KMS-11 (cell line): Measurements from ENCODE around the gene AFF1.

Source experiments
- H2AFZ ChIP-seq: fragments of 200-600 bp; sonication (generic); 2 replicates; pipeline ENCODE4 v1.6.1; 2016; ENCODE audit warnings: antibody characterized with exemption, mixed run types, low read depth
- H3K27ac ChIP-seq: fragments of 200-600 bp; sonication (generic); 2 replicates; pipeline ENCODE4 v1.6.1; 2016; ENCODE audit warnings: mild to moderate bottlenecking, mixed run types
- H3K27me3 ChIP-seq: fragments of 200-600 bp; sonication (generic); 2 replicates; pipeline ENCODE4 v1.6.1; 2017; ENCODE audit warnings: mild to moderate bottlenecking, low read depth, mixed run types, moderate library complexity; ENCODE audit not compliant: insufficient read depth
- H3K36me3 ChIP-seq: fragments of 200-600 bp; sonication (generic); 2 replicates; pipeline ENCODE4 v1.6.1; 2017; ENCODE audit warnings: mild to moderate bottlenecking, mixed run types; ENCODE audit not compliant: insufficient read depth
- H3K4me1 ChIP-seq: fragments of 200-600 bp; sonication (generic); 2 replicates; pipeline ENCODE4 v1.6.1; 2016; ENCODE audit warnings: mild to moderate bottlenecking, low read depth, mixed run types; ENCODE audit not compliant: poor library complexity, severe bottlenecking
- H3K4me2 ChIP-seq: fragments of 200-600 bp; sonication (generic); 2 replicates; pipeline ENCODE4 v1.7.0; 2016; ENCODE audit warnings: mild to moderate bottlenecking, mixed run types
- H3K4me3 ChIP-seq: fragments of 200-600 bp; sonication (generic); IDR thresholded peaks from 2 replicates; pipeline ENCODE4 v1.6.1; 2017; ENCODE audit warnings: low read depth, low read length, mixed read lengths; ENCODE audit not compliant: insufficient read depth
- H3K79me2 ChIP-seq: fragments of 200-600 bp; sonication (generic); 2 replicates; pipeline ENCODE4 v1.6.1; 2016; ENCODE audit warnings: low read depth, mixed run types; ENCODE audit not compliant: insufficient read depth
- H3K9ac ChIP-seq: fragments of 200-600 bp; sonication (generic); 2 replicates; pipeline ENCODE4 v1.6.1; 2016; ENCODE audit warnings: mild to moderate bottlenecking, mixed run types
- H4K20me1 ChIP-seq: fragments of 200-600 bp; sonication (generic); 2 replicates; pipeline ENCODE4 v1.6.1; 2016; ENCODE audit warnings: mild to moderate bottlenecking, mixed run types; ENCODE audit not compliant: insufficient read depth
- TF ChIP-seq, protein P1 (sequence below): fragments of 200-600 bp; sonication (generic); conservative IDR thresholded peaks from 2 replicates; pipeline ENCODE4 v1.6.1; 2017; ENCODE audit warnings: low read depth, mild to moderate bottlenecking, antibody characterized with exemption, low read length, moderate library complexity, mixed read lengths

The AFF1 gene

GRCh38 chr4:87038837-87039615 is 104.2 kb downstream of the AFF1 start:
- Histone ChIP-seq H3K79me2 (peaks cover 97% of the 10 kb centered on the region), H3K4me3 (no peak overlapping the region), H3K27me3 (no peaks in the 10 kb centered on the region), H2AFZ (no peak overlapping the region), H3K9ac (no peak overlapping the region), H3K27ac (peak overlapping the region; percentile 20; the same call in 1 of the 2 replicates), H3K4me1 (peaks cover 58% of the 10 kb centered on the region), H3K36me3 (no peaks in the 10 kb centered on the region), H4K20me1 (peaks cover 58% of the 10 kb centered on the region), H3K4me2 (peak overlapping the region; percentile 33; the same call in 1 of the 2 replicates)
- TF ChIP-seq, protein P1, sequence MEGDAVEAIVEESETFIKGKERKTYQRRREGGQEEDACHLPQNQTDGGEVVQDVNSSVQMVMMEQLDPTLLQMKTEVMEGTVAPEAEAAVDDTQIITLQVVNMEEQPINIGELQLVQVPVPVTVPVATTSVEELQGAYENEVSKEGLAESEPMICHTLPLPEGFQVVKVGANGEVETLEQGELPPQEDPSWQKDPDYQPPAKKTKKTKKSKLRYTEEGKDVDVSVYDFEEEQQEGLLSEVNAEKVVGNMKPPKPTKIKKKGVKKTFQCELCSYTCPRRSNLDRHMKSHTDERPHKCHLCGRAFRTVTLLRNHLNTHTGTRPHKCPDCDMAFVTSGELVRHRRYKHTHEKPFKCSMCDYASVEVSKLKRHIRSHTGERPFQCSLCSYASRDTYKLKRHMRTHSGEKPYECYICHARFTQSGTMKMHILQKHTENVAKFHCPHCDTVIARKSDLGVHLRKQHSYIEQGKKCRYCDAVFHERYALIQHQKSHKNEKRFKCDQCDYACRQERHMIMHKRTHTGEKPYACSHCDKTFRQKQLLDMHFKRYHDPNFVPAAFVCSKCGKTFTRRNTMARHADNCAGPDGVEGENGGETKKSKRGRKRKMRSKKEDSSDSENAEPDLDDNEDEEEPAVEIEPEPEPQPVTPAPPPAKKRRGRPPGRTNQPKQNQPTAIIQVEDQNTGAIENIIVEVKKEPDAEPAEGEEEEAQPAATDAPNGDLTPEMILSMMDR = no peak

- TF ChIP-seq, protein P1 = no peak
- Histone ChIP-seq H3K9ac (no peak overlapping the region), H3K27ac (no peak overlapping the region), H3K27me3 (no peaks in the 10 kb centered on the region), H3K79me2 (peaks cover 97% of the 10 kb centered on the region), H3K36me3 (no peaks in the 10 kb centered on the region), H2AFZ (no peak overlapping the region), H3K4me2 (no peak overlapping the region), H3K4me1 (peaks cover 39% of the 10 kb centered on the region), H3K4me3 (no peak overlapping the region), H4K20me1 (peaks cover 49% of the 10 kb centered on the region)
These were observed 106.3 kb downstream of the AFF1 start for GRCh38 chr4:87041141-87041540.

GRCh38 chr4:87042221-87042620 is 107.4 kb downstream of the AFF1 start:
- TF ChIP-seq, protein P1 = no peak
- no peaks in the 10 kb centered on the region for H3K27me3 ChIP-seq
- H3K36me3 ChIP-seq = 0 out of 2 replicates have a peak, but pooled peaks cover 6% of the 10 kb centered on the region
- no peak overlapping the region for H2AFZ ChIP-seq
- no peak overlapping the region for H3K4me3 ChIP-seq
- H3K4me1 ChIP-seq = peaks cover 29% of the 10 kb centered on the region
- no peak overlapping the region for H3K4me2 ChIP-seq
- no peak overlapping the region for H3K27ac ChIP-seq
- H3K79me2 ChIP-seq = peaks cover 97% of the 10 kb centered on the region
- H4K20me1 ChIP-seq = peaks cover 47% of the 10 kb centered on the region
- no peak overlapping the region for H3K9ac ChIP-seq

- no peak overlapping the region for H3K4me2 ChIP-seq
- peaks cover 39% of the 10 kb centered on the region for H4K20me1 ChIP-seq
- H3K4me1 ChIP-seq = peaks cover 19% of the 10 kb centered on the region
- H3K9ac ChIP-seq = no peak overlapping the region
- no peak overlapping the region for H3K27ac ChIP-seq
- peaks cover 98% of the 10 kb centered on the region for H3K79me2 ChIP-seq
- TF ChIP-seq, protein P1 = no peak
- no peaks in the 10 kb centered on the region for H3K27me3 ChIP-seq
- H2AFZ ChIP-seq = no peak overlapping the region
- no peak overlapping the region for H3K4me3 ChIP-seq
- 0 out of 2 replicates have a peak, but pooled peaks cover 10% of the 10 kb centered on the region for H3K36me3 ChIP-seq
These were observed 108.4 kb downstream of the AFF1 start for GRCh38 chr4:87042986-87043820.
